Measurements from ENCODE around the gene RHBDD1.

RHBDD1 gene

DNA sequence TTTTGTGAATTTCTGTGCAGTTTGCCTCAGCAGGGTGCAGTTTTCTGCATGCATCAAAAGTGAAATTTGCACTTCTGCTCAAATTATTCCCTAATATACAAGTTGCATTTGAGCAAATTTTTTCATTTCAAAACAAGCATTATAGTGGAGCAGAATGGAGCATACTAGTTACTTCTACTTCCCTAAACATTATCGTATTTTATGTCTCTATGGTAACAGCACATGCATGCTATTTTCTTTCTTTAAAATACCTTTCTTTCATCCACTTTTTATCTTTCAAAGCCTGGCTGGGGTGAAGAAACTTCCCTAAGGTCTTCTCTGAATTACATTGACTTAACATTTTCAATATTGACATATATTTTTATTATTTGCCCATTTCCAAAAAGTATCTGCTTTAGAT is 11.2 kb downstream of the RHBDD1 start:
- H3K9ac ChIP-seq (ENCODE audit: low read depth, low read length, poor library complexity), result no peak overlapping the region
- no peak overlapping the region for H4K91ac ChIP-seq (ENCODE audit: low read depth, low read length, poor library complexity)
- no peak overlapping the region for H2BK15ac ChIP-seq (ENCODE audit: low read length)
- peaks cover 0 to 4% of the 10 kb centered on the region in 2 donors for H3K9me3 ChIP-seq (replicated peaks in 1 of 2; ENCODE audit: control insufficient read depth in 2 of 2, insufficient read depth in 1 of 2, low read depth in 1 of 2, low read length in 2 of 2)
- H4K8ac ChIP-seq (ENCODE audit: low read depth, low read length), result no peak overlapping the region
- H2BK5ac ChIP-seq (ENCODE audit: low read length), result no peak overlapping the region
- WGBS, 2 donors (ENCODE audit: extremely low coverage in 2 of 2, insufficient read length in 2 of 2, insufficient replicate concordance in 1 of 2), result no CpG with 5 or more reads among the region's 1 CpG
- no peak overlapping the region for H3K14ac ChIP-seq (ENCODE audit: low read length)
- no peak overlapping the region for H2AK5ac ChIP-seq (ENCODE audit: low read depth, low read length)
- H2BK120ac ChIP-seq (ENCODE audit: low read depth, low read length), result no peak overlapping the region
- H3K4me1 ChIP-seq (ENCODE audit: control insufficient read depth in 2 of 2, insufficient read depth in 1 of 2, low read depth in 1 of 2, low read length in 2 of 2), result peaks cover 0 to 12% of the 10 kb centered on the region in 2 donors
- no peak overlapping the region for H3K18ac ChIP-seq (ENCODE audit: low read length)
- no peak overlapping the region for H2BK12ac ChIP-seq (ENCODE audit: low read length)
- H3K27ac ChIP-seq (replicated peaks; ENCODE audit: low read length), result no peak overlapping the region
- H3K36me3 ChIP-seq (replicated peaks in 1 of 2; ENCODE audit: control insufficient read depth in 2 of 2, insufficient read depth in 2 of 2, low read length in 2 of 2), result peaks cover 0 to 4% of the 10 kb centered on the region in 2 donors
- H3K23ac ChIP-seq (ENCODE audit: low read depth, low read length, poor library complexity), result no peak overlapping the region
- H3K79me1 ChIP-seq (ENCODE audit: low read depth, low read length), result no peaks in the 10 kb centered on the region
- no peak overlapping the region for H3K4ac ChIP-seq (ENCODE audit: low read length)
- no peak overlapping the region for H3K4me2 ChIP-seq (ENCODE audit: insufficient read depth, low read length, poor library complexity, severe bottlenecking)
- H2AFZ ChIP-seq (ENCODE audit: low read length), result no peak overlapping the region
- DNase-seq (ENCODE audit: low spot score), result no peak
- no peak overlapping the region for H3K4me3 ChIP-seq (ENCODE audit: low read length in 2 of 2)
- H3K27me3 ChIP-seq (ENCODE audit: control insufficient read depth in 3 of 3, insufficient read depth in 3 of 3, low read depth in 1 of 3, low read length in 3 of 3), result no peaks in the 10 kb centered on the region

DNA sequence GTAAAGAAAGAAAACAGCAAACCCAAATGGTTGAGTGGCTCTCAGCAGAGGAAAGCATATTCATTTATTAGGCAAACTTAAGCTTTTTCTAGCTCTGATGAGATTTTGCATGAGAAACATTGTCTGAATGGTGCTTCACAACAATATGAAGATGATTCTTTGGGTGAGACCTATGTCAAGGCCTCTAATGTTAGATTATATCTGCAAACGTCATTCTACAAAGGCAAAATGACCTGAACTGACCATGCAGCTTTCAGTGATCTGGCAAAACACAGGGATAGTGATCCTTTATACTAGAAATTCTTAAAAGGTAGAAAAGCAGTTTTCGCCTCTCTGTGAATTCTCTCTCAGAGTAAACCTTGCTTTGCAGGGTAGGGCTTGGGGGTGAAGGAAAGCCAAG is 11.7 kb downstream of the RHBDD1 start:
- no peak overlapping the region for H3K4me3 ChIP-seq (ENCODE audit: low read length in 2 of 2)
- H2AFZ ChIP-seq (ENCODE audit: low read length), result no peak overlapping the region
- no peak overlapping the region for H3K23ac ChIP-seq (ENCODE audit: low read depth, low read length, poor library complexity)
- H3K9me3 ChIP-seq (replicated peaks in 1 of 2; ENCODE audit: control insufficient read depth in 2 of 2, insufficient read depth in 1 of 2, low read depth in 1 of 2, low read length in 2 of 2), result no peaks in the 10 kb centered on the region
- H2AK5ac ChIP-seq (ENCODE audit: low read depth, low read length), result no peak overlapping the region
- no peak overlapping the region for H3K18ac ChIP-seq (ENCODE audit: low read length)
- no peak overlapping the region for H4K8ac ChIP-seq (ENCODE audit: low read depth, low read length)
- no CpG with 5 or more reads among the region's 2 CpGs for WGBS, 2 donors (ENCODE audit: extremely low coverage in 2 of 2, insufficient read length in 2 of 2, insufficient replicate concordance in 1 of 2)
- H3K4ac ChIP-seq (ENCODE audit: low read length), result no peak overlapping the region
- no peaks in the 10 kb centered on the region for H3K79me1 ChIP-seq (ENCODE audit: low read depth, low read length)
- no peak overlapping the region for H3K14ac ChIP-seq (ENCODE audit: low read length)
- H2BK5ac ChIP-seq (ENCODE audit: low read length), result no peak overlapping the region
- H3K27ac ChIP-seq (replicated peaks; ENCODE audit: low read length), result no peak overlapping the region
- no peak overlapping the region for H2BK12ac ChIP-seq (ENCODE audit: low read length)
- no peak overlapping the region for H3K4me2 ChIP-seq (ENCODE audit: insufficient read depth, low read length, poor library complexity, severe bottlenecking)
- H2BK120ac ChIP-seq (ENCODE audit: low read depth, low read length), result no peak overlapping the region
- H3K27me3 ChIP-seq (ENCODE audit: control insufficient read depth in 3 of 3, insufficient read depth in 3 of 3, low read depth in 1 of 3, low read length in 3 of 3), result no peaks in the 10 kb centered on the region
- no peak overlapping the region for H2BK15ac ChIP-seq (ENCODE audit: low read length)
- peaks cover 0 to 12% of the 10 kb centered on the region in 2 donors for H3K4me1 ChIP-seq (ENCODE audit: control insufficient read depth in 2 of 2, insufficient read depth in 1 of 2, low read depth in 1 of 2, low read length in 2 of 2)
- DNase-seq (ENCODE audit: low spot score), result no peak
- no peak overlapping the region for H3K9ac ChIP-seq (ENCODE audit: low read depth, low read length, poor library complexity)
- H3K36me3 ChIP-seq (replicated peaks in 1 of 2; ENCODE audit: control insufficient read depth in 2 of 2, insufficient read depth in 2 of 2, low read length in 2 of 2), result peaks cover 0 to 4% of the 10 kb centered on the region in 2 donors
- no peak overlapping the region for H4K91ac ChIP-seq (ENCODE audit: low read depth, low read length, poor library complexity)

DNA sequence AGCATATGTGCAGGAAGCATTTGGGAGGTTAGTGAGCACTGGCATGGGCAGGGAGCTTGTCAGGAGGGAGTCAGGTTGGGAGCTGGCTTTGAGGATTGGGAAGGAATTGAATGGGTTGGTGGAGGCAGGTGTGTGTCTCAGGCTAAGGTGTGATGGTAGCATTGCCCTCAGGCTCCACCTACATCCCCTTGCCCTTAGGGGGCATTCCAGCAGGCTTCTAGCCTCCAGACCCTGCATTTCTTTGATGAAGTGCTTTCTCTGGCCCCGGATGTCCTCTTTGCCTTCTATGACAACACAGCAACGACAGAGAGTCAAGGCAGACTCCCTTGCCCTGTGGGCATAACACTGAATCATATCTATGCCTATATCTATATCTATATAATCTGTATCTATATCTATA is 13.5 kb downstream of the RHBDD1 start:
- no CpG with 5 or more reads among the region's 2 CpGs for WGBS, 2 donors (ENCODE audit: extremely low coverage in 2 of 2, insufficient read length in 2 of 2, insufficient replicate concordance in 1 of 2)
- no peaks in the 10 kb centered on the region for H3K27me3 ChIP-seq (ENCODE audit: control insufficient read depth in 3 of 3, insufficient read depth in 3 of 3, low read depth in 1 of 3, low read length in 3 of 3)
- no peak overlapping the region for H3K4me3 ChIP-seq (ENCODE audit: low read length in 2 of 2)
- H4K91ac ChIP-seq (ENCODE audit: low read depth, low read length, poor library complexity), result no peak overlapping the region
- no peak overlapping the region for H2BK15ac ChIP-seq (ENCODE audit: low read length)
- no peaks in the 10 kb centered on the region for H3K9me3 ChIP-seq (replicated peaks in 1 of 2; ENCODE audit: control insufficient read depth in 2 of 2, insufficient read depth in 1 of 2, low read depth in 1 of 2, low read length in 2 of 2)
- H3K18ac ChIP-seq (ENCODE audit: low read length), result no peak overlapping the region
- no peak overlapping the region for H3K23ac ChIP-seq (ENCODE audit: low read depth, low read length, poor library complexity)
- H2BK120ac ChIP-seq (ENCODE audit: low read depth, low read length), result no peak overlapping the region
- no peak for DNase-seq (ENCODE audit: low spot score)
- no peak overlapping the region for H3K14ac ChIP-seq (ENCODE audit: low read length)
- no peak overlapping the region for H2BK5ac ChIP-seq (ENCODE audit: low read length)
- no peaks in the 10 kb centered on the region for H3K79me1 ChIP-seq (ENCODE audit: low read depth, low read length)
- no peak overlapping the region for H3K4me2 ChIP-seq (ENCODE audit: insufficient read depth, low read length, poor library complexity, severe bottlenecking)
- no peak overlapping the region for H3K4ac ChIP-seq (ENCODE audit: low read length)
- H3K27ac ChIP-seq (replicated peaks; ENCODE audit: low read length), result no peak overlapping the region
- no peak overlapping the region for H4K8ac ChIP-seq (ENCODE audit: low read depth, low read length)
- H2AFZ ChIP-seq (ENCODE audit: low read length), result no peak overlapping the region
- H3K9ac ChIP-seq (ENCODE audit: low read depth, low read length, poor library complexity), result no peak overlapping the region
- H2AK5ac ChIP-seq (ENCODE audit: low read depth, low read length), result no peak overlapping the region
- H3K4me1 ChIP-seq (ENCODE audit: control insufficient read depth in 2 of 2, insufficient read depth in 1 of 2, low read depth in 1 of 2, low read length in 2 of 2), result peaks cover 0 to 12% of the 10 kb centered on the region in 2 donors
- peaks cover 0 to 4% of the 10 kb centered on the region in 2 donors for H3K36me3 ChIP-seq (replicated peaks in 1 of 2; ENCODE audit: control insufficient read depth in 2 of 2, insufficient read depth in 2 of 2, low read length in 2 of 2)
- no peak overlapping the region for H2BK12ac ChIP-seq (ENCODE audit: low read length)

DNA sequence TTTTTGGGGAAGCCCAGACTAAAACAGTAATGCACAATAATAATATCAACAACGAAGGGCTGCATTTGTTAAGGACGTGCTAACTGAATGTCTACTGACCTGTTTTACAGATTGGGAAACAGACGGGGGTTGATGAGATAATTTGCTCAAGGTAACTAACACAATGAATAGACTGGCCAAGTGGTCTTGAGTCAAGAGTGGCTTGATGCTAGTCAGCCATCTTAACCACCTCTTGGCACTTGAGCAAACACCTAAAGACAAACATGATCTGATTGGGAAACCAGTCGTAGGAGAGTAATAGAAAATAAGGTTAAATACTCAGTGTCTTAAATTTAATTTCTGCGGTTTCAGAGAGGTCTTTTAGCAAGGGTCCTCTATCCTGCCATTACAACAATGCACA is 14.2 kb downstream of the RHBDD1 start:
- Histone ChIP-seq H3K4ac (ENCODE audit: low read length) (no peak overlapping the region), H2BK12ac (ENCODE audit: low read length) (no peak overlapping the region), H3K18ac (ENCODE audit: low read length) (no peak overlapping the region), H4K91ac (ENCODE audit: low read depth, low read length, poor library complexity) (no peak overlapping the region), H2BK5ac (ENCODE audit: low read length) (no peak overlapping the region), H3K14ac (ENCODE audit: low read length) (no peak overlapping the region), H3K9me3 (replicated peaks in 1 of 2; ENCODE audit: control insufficient read depth in 2 of 2, insufficient read depth in 1 of 2, low read depth in 1 of 2, low read length in 2 of 2) (no peaks in the 10 kb centered on the region), H3K27ac (replicated peaks; ENCODE audit: low read length) (no peak overlapping the region), H2BK120ac (ENCODE audit: low read depth, low read length) (no peak overlapping the region), H3K4me3 (ENCODE audit: low read length in 2 of 2) (no peak overlapping the region), H3K4me1 (ENCODE audit: control insufficient read depth in 2 of 2, insufficient read depth in 1 of 2, low read depth in 1 of 2, low read length in 2 of 2) (peaks cover 0 to 12% of the 10 kb centered on the region in 2 donors), H2BK15ac (ENCODE audit: low read length) (no peak overlapping the region), H2AK5ac (ENCODE audit: low read depth, low read length) (no peak overlapping the region), H3K23ac (ENCODE audit: low read depth, low read length, poor library complexity) (no peak overlapping the region), H3K27me3 (ENCODE audit: control insufficient read depth in 3 of 3, insufficient read depth in 3 of 3, low read depth in 1 of 3, low read length in 3 of 3) (no peaks in the 10 kb centered on the region), H3K36me3 (replicated peaks in 1 of 2; ENCODE audit: control insufficient read depth in 2 of 2, insufficient read depth in 2 of 2, low read length in 2 of 2) (peaks cover 0 to 4% of the 10 kb centered on the region in 2 donors), H3K4me2 (ENCODE audit: insufficient read depth, low read length, poor library complexity, severe bottlenecking) (no peak overlapping the region), H3K79me1 (ENCODE audit: low read depth, low read length) (no peaks in the 10 kb centered on the region), H2AFZ (ENCODE audit: low read length) (no peak overlapping the region), H3K9ac (ENCODE audit: low read depth, low read length, poor library complexity) (no peak overlapping the region), H4K8ac (ENCODE audit: low read depth, low read length) (no peak overlapping the region)
- no CpG with 5 or more reads among the region's 5 CpGs for WGBS, 2 donors (ENCODE audit: extremely low coverage in 2 of 2, insufficient read length in 2 of 2, insufficient replicate concordance in 1 of 2)
- no peak for DNase-seq (ENCODE audit: low spot score)
